ENCODE measurements around the gene RNF166. TPM values are rescaled to one million over a fixed set of nuclear protein-coding genes. Genes with fewer than 3 reads are reported as not detected.

The RNF166 gene
- total and polyA plus RNA-seq, 5 experiments from 2014 or later = 79.4 to 230 (median 104) TPM

- no peak overlapping the region for H3K4me3 Mint-ChIP-seq
- no peaks in the 10 kb centered on the region for H3K9me3 Mint-ChIP-seq
- peaks cover 0 to 15% (median 7%) of the 10 kb centered on the region in 4 donors for H3K4me1 Mint-ChIP-seq
- peaks cover 0 to 2% (median 0%) of the 10 kb centered on the region in 5 donors for H3K27me3 Mint-ChIP-seq
- peak overlapping the region in 2 of 10 donors; percentile 8 to 88 for H3K27ac Mint-ChIP-seq
- no peak for DNase-seq
- no peak for ATAC-seq
- H3K36me3 Mint-ChIP-seq = peaks cover 0 to 3% (median 3%) of the 10 kb centered on the region in 3 donors
- POLR2A ChIA-PET = no interaction called here
Measured at GRCh38 chr16:88667461-88667860, 38.7 kb downstream of the RNF166 start.

- peaks cover 0 to 3% (median 3%) of the 10 kb centered on the region in 3 donors for H3K36me3 Mint-ChIP-seq
- DNase-seq (no peak), ATAC-seq (no peak)
- peaks cover 5 to 25% (median 18%) of the 10 kb centered on the region in 4 donors for H3K4me1 Mint-ChIP-seq
- no peaks in the 10 kb centered on the region for H3K9me3 Mint-ChIP-seq
- no peak overlapping the region for H3K4me3 Mint-ChIP-seq
- peak overlapping the region in 2 of 10 donors; percentile 43 to 74 for H3K27ac Mint-ChIP-seq
- H3K27me3 Mint-ChIP-seq = peaks cover 0 to 2% (median 0%) of the 10 kb centered on the region in 5 donors
- POLR2A ChIA-PET = interaction anchor here (2.6 to 3.9 kb wide), 3 partner anchors 16 to 38 kb away, joined by 9 to 67 read pairs (median 15); partner anchors contain the start of genes CTU2, CYBA and RNF166
Measured at GRCh38 chr16:88665570-88665969, 40.6 kb downstream of the RNF166 start.

- Mint-ChIP-seq H3K36me3 (peaks cover 0 to 3% (median 3%) of the 10 kb centered on the region in 3 donors), H3K27ac (peak overlapping the region in 5 of 10 donors; percentile 11 to 71 (median 32)), H3K9me3 (no peaks in the 10 kb centered on the region), H3K27me3 (peaks cover 0 to 2% (median 0%) of the 10 kb centered on the region in 5 donors), H3K4me1 (peaks cover 5 to 27% (median 18%) of the 10 kb centered on the region in 4 donors), H3K4me3 (peak overlapping the region in 9 of 10 donors; percentile 3 to 92 (median 53))
- ATAC-seq = no peak
- POLR2A ChIA-PET = interaction anchor here (2.6 to 3.9 kb wide), 3 partner anchors 15 to 39 kb away, joined by 9 to 67 read pairs (median 15); partner anchors contain the start of genes CTU2, CYBA and RNF166
- no peak for DNase-seq
Measured at GRCh38 chr16:88665148-88665547, 41.1 kb downstream of the RNF166 start.

GRCh38 chr16:88662843-88663606, 43.2 kb downstream of the RNF166 start, which contains the start of gene MVD:
Gene MVD, minus strand, starts transcription at chr16:88663091. Its CDS starts 11 bp downstream, at chr16:88663080.
- ATAC-seq (peak; percentile 97), DNase-seq (peak; percentile 90 to 98 (median 94))
- peak within 1 kb of the TSS; percentile 90 to 97 (median 94) for H3K4me3 Mint-ChIP-seq
- H3K4me1 Mint-ChIP-seq = peaks cover 5 to 31% (median 18%) of the 10 kb centered on the region in 4 donors
- POLR2A ChIA-PET = interaction anchor here (0.7 to 3.9 kb wide), 9 partner anchors 13 to 119 kb away, joined by 3 to 67 read pairs (median 4); partner anchors contain the start of genes CTU2, CYBA, RNF166 and ZC3H18
- peaks cover 0 to 3% (median 0%) of the 10 kb centered on the region in 3 donors for H3K36me3 Mint-ChIP-seq
- peaks cover 0 to 2% (median 0%) of the 10 kb centered on the region in 5 donors for H3K27me3 Mint-ChIP-seq
- peak within 1 kb of the TSS; percentile 58 to 98 (median 96) for H3K27ac Mint-ChIP-seq
- no peaks in the 10 kb centered on the region for H3K9me3 Mint-ChIP-seq

DNA sequence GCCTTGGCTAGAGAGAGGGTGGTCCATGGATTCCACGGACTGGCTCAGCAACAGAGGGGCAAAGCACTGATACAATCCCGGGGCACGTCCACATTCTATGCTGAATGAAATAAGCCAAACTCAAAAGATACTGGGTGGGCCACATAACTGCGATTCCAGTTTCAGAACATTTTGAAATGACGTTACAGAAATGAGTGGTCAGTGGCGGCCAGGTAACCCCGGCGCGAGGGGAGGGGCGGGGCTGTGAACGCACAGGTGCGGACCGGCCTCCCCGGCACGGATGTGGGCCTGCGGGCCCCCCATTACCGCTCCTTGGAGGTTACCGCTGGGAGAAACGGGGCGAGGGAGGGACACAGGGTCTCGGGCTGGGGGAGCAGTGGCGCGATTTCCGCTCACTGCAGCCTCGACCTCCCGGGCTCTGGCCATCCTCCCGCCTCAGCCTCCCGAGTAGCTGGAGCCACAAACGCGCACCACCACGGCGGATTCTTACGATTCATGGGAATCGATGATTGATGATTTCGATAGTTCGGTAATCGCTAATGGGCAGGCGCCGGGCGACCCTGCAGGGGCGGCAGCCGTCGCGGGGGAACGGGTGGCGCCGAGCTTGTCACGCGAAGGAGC, 43.9 kb downstream of the RNF166 start:
- H3K27ac Mint-ChIP-seq = peak overlapping the region; percentile 53 to 96 (median 92)
- H3K36me3 Mint-ChIP-seq = peaks cover 0 to 3% (median 0%) of the 10 kb centered on the region in 3 donors
- ATAC-seq = peak in 1 of 2 donors; percentile 4
- DNase-seq = peak in 1 of 10 donors; percentile 18
- H3K4me1 Mint-ChIP-seq = peaks cover 5 to 31% (median 18%) of the 10 kb centered on the region in 4 donors
- H3K4me3 Mint-ChIP-seq = peak overlapping the region; percentile 82 to 93 (median 90)
- no peaks in the 10 kb centered on the region for H3K9me3 Mint-ChIP-seq
- H3K27me3 Mint-ChIP-seq = peaks cover 0 to 2% (median 0%) of the 10 kb centered on the region in 5 donors
- POLR2A ChIA-PET = interaction anchor here (0.6 to 3.9 kb wide), 8 partner anchors 13 to 119 kb away, joined by 3 to 67 read pairs (median 4); partner anchors contain the start of genes CTU2, CYBA, RNF166 and ZC3H18

DNA sequence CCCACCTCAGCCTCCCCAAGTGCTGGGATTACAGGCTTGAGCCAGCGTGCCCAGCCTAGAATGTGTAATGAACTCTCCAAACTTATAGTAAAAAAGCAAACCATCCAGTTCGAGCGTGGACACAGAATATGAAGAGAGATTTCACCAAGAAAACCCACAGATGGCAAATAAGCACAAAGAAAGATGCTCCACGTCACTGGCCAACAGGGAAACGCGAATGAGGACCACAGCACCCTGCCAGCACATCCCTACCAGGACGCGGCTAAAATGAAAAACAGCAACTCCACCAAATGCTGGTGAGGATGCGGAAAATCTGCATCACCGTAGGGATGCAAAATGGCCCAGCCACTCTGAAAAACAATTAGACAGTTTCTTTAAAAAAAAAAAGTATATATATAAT, 44.7 kb downstream of the RNF166 start:
- Mint-ChIP-seq H3K36me3 (peaks cover 0 to 4% (median 0%) of the 10 kb centered on the region in 3 donors), H3K4me1 (peaks cover 5 to 31% (median 18%) of the 10 kb centered on the region in 4 donors), H3K27ac (peak overlapping the region in 7 of 10 donors; percentile 4 to 95 (median 37)), H3K4me3 (peak overlapping the region in 8 of 10 donors; percentile 1 to 92 (median 48)), H3K9me3 (no peaks in the 10 kb centered on the region), H3K27me3 (peaks cover 0 to 2% (median 0%) of the 10 kb centered on the region in 5 donors)
- DNase-seq (no peak), ATAC-seq (no peak)
- POLR2A ChIA-PET = interaction anchor here (0.6 kb wide), 1 partner anchor 10 kb away, joined by 3 read pairs; no protein-coding TSS in a partner anchor

DNA sequence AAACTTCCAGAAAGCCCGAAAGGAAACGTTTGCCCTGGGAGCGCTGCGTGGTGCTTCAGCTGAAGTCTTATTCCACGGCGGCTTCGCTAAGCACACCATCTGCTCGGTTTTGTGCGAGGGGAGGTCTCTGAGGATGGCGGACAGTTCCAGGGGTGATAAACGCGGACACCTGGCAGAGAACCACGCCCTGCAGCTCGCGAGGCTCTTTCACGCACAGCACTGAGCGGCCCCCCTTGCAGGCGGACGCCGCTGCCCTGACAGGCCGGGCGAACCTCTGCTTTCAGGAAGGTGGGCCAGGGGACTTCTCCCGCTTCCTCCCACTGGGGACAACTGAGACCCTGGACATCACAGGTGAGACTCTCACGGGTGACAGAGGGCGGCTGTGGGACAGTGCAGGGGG, 47.0 kb downstream of the RNF166 start:
- H3K4me3 Mint-ChIP-seq = no peak overlapping the region
- peaks cover 0 to 7% (median 2%) of the 10 kb centered on the region in 3 donors for H3K36me3 Mint-ChIP-seq
- H3K9me3 Mint-ChIP-seq = no peaks in the 10 kb centered on the region
- no peak for ATAC-seq
- H3K4me1 Mint-ChIP-seq = peaks cover 5 to 24% (median 19%) of the 10 kb centered on the region in 4 donors
- peaks cover 0 to 2% (median 0%) of the 10 kb centered on the region in 5 donors for H3K27me3 Mint-ChIP-seq
- DNase-seq = no peak
- peak overlapping the region in 2 of 10 donors; percentile 9 to 43 for H3K27ac Mint-ChIP-seq
- POLR2A ChIA-PET = interaction anchor here (1.0 kb wide), 1 partner anchor 22 kb away, joined by 3 read pairs; no protein-coding TSS in a partner anchor

GRCh38 chr16:88658714-88659113, 47.5 kb downstream of the RNF166 start:
- ATAC-seq (no peak), DNase-seq (no peak)
- no peaks in the 10 kb centered on the region for H3K9me3 Mint-ChIP-seq
- peaks cover 0 to 2% (median 0%) of the 10 kb centered on the region in 5 donors for H3K27me3 Mint-ChIP-seq
- POLR2A ChIA-PET = interaction anchor here (1.0 kb wide), 1 partner anchor 23 kb away, joined by 3 read pairs; no protein-coding TSS in a partner anchor
- no peak overlapping the region for H3K27ac Mint-ChIP-seq
- peaks cover 5 to 21% (median 19%) of the 10 kb centered on the region in 4 donors for H3K4me1 Mint-ChIP-seq
- peaks cover 0 to 7% (median 2%) of the 10 kb centered on the region in 3 donors for H3K36me3 Mint-ChIP-seq
- H3K4me3 Mint-ChIP-seq = no peak overlapping the region

DNA sequence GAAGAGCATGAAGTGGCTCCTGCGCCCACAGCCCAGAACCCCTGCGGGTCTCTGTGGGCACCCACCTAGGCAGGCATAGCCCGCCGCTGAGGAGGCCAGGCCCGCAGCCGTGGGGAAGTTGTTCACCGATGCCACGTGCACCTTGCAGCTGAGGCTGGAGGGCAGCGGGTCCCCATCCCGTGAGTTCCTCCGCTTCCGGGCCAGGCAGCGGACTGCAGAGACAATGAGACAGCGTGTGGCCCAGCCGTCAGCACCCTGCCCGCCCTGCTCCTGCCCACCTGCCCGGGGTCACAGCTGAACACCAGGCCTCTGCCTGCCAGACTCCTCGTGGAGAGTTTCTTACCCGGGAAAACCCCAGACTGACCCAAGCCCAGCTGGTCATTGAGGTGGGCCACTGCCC, 48.8 kb downstream of the RNF166 start:
- H3K4me3 Mint-ChIP-seq = no peak overlapping the region
- no peak overlapping the region for H3K27ac Mint-ChIP-seq
- peaks cover 0 to 9% (median 2%) of the 10 kb centered on the region in 3 donors for H3K36me3 Mint-ChIP-seq
- POLR2A ChIA-PET = interaction anchor here (1.7 kb wide), 1 partner anchor 18 kb away, joined by 6 read pairs; the partner anchor contains the start of gene IL17C
- ATAC-seq = no peak
- no peak for DNase-seq
- H3K27me3 Mint-ChIP-seq = no peaks in the 10 kb centered on the region
- no peaks in the 10 kb centered on the region for H3K9me3 Mint-ChIP-seq
- peaks cover 4 to 28% (median 21%) of the 10 kb centered on the region in 4 donors for H3K4me1 Mint-ChIP-seq

DNA sequence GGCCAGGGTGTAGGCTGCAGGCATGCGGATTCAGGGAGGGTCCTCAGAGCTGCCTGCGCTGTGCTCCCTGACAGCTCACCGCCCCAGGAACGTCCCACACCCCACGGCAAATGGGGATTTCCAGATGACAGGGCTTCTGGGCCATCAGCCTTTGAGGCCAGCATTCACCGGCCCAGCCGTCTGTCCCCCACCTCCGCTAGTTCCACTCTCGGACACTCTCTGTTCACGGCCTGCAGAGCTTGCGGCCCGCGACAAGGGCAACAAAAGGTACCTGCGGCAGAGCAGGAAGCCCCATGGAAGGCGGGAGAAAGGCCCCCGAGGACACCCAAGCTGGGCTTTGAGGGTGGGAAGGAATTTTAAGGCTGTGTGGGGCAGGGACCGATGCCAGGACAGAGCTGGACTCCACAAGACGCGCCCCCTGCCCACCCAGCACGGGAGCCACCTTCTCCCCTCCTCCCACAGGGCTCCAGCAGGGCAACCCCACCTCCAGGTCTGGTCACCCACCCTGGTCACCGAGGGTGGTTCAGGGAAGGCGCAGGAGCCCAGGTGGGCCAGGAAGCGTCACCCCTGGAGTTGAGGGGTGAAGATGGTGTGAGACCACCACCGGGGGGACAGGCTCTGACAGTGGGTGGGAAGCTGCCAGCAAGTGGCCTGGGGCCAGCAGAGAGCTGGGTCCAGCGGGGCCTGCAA, 49.8 kb downstream of the RNF166 start:
- Mint-ChIP-seq H3K4me3 (peak overlapping the region in 1 of 10 donors; percentile 20), H3K4me1 (peaks cover 3 to 27% (median 16%) of the 10 kb centered on the region in 4 donors), H3K27ac (peak overlapping the region in 1 of 10 donors; percentile 68)

DNA sequence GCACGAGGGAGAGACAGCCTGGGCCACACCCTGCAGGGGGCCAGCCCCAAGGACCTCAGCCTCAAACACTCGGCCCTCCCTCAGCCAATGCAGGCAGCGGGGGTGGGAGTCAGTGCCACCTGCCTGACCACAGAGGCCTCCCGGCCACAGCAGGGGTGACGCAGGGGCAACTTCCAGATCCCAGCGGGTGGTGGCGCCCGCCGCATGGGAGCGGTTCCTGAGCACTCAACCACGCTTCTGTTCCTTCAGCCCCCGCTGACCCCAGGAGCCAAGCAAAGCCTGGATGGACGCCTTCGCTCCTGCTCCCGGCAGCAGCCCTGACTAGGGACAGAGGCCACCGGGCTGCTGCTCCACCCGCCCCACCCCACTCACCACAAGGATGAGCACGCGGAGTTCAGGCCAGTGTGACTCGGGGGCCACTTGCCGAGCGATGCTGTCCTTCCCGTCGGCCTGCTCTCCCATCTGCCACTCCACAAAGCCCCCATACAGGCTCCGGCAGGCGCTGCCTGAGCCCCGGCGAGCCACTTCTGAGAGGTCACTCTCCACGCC, 50.4 kb downstream of the RNF166 start:
- POLR2A ChIA-PET = no interaction called here
- DNase-seq (no peak), ATAC-seq (no peak)
- H3K27me3 Mint-ChIP-seq = no peaks in the 10 kb centered on the region
- no peak overlapping the region for H3K4me3 Mint-ChIP-seq
- H3K4me1 Mint-ChIP-seq = peaks cover 4 to 26% (median 17%) of the 10 kb centered on the region in 4 donors
- no peak overlapping the region for H3K27ac Mint-ChIP-seq
- H3K36me3 Mint-ChIP-seq = peaks cover 0 to 9% (median 2%) of the 10 kb centered on the region in 3 donors
- no peaks in the 10 kb centered on the region for H3K9me3 Mint-ChIP-seq

More for the DNA sequence above, 49.8 kb downstream of the RNF166 start:
- POLR2A ChIA-PET = interaction anchor here (1.7 kb wide), 1 partner anchor 17 kb away, joined by 6 read pairs; the partner anchor contains the start of gene IL17C
- H3K36me3 Mint-ChIP-seq = peaks cover 0 to 9% (median 2%) of the 10 kb centered on the region in 3 donors
- no peaks in the 10 kb centered on the region for H3K9me3 Mint-ChIP-seq
- ATAC-seq (no peak), DNase-seq (no peak)
- no peaks in the 10 kb centered on the region for H3K27me3 Mint-ChIP-seq

All from naive thymus-derived CD8-positive, alpha-beta T cell (primary cell).